HepG2 (cell line): Measurements from ENCODE around the gene DTNA.

Experiments
- SIN3B ChIP-seq: fragments of 150-350 bp; IDR thresholded peaks from 2 replicates; pipeline ENCODE4 v1.6.1; 2014; ENCODE audit warnings: low read length
- TF ChIP-seq, protein P1 (sequence below): sonication (generic); formaldehyde crosslinking; IDR thresholded peaks from 2 replicates; pipeline ENCODE4 v1.5.0; 2020; ENCODE audit warnings: mild to moderate bottlenecking, missing genetic modification reagents, moderate library complexity

DNA sequence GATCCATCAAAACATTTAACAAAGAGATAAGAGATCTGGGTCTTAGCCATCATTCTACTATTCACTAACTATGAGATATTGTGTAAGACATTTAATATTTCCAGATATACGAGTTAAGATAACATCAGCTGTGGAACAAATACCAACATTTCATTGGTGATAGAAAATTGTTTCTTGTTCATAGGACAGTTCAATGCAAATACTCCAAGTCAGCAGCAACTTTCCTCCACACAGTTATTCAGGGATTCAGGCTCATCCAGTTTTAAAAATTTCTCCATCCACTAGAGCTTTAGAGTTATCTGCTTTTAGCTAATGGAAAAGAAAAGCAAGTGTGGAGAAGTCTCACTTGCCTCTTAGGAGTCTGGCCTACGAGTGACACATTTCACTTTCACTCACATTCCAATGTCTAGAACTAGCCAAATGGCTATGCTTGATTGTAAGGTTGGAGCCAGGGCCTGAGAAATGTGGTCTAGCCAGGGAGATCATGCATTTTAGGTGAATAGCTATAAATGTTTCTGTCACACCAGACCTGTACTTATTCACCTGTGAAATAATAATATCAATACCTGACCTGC is 211.8 kb downstream of the DTNA start:
- TF ChIP-seq, protein P1, sequence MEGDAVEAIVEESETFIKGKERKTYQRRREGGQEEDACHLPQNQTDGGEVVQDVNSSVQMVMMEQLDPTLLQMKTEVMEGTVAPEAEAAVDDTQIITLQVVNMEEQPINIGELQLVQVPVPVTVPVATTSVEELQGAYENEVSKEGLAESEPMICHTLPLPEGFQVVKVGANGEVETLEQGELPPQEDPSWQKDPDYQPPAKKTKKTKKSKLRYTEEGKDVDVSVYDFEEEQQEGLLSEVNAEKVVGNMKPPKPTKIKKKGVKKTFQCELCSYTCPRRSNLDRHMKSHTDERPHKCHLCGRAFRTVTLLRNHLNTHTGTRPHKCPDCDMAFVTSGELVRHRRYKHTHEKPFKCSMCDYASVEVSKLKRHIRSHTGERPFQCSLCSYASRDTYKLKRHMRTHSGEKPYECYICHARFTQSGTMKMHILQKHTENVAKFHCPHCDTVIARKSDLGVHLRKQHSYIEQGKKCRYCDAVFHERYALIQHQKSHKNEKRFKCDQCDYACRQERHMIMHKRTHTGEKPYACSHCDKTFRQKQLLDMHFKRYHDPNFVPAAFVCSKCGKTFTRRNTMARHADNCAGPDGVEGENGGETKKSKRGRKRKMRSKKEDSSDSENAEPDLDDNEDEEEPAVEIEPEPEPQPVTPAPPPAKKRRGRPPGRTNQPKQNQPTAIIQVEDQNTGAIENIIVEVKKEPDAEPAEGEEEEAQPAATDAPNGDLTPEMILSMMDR (CRISPR knock-in tag): no peak
- TF ChIP-seq SIN3B: no peak
